Measurements from ENCODE around the gene TBL1XR1.

The TBL1XR1 gene

GRCh38 chr3:176977331-176977730, 220.0 kb downstream of the TBL1XR1 start:
- no peak for TF ChIP-seq POLR2A (IDR thresholded peaks at IDR 0.05; ENCODE audit: low read length)
- no peak for TF ChIP-seq GATA1 (IDR thresholded peaks at IDR 0.05; ENCODE audit: low read depth, low read length)
- DNase-seq = peak; percentile 15 to 55

GRCh38 chr3:176976586-176976985, 220.7 kb downstream of the TBL1XR1 start:
- no peak for DNase-seq
- TF ChIP-seq GATA1 (IDR thresholded peaks at IDR 0.05; ENCODE audit: low read depth, low read length) = no peak
- no peak for TF ChIP-seq POLR2A (IDR thresholded peaks at IDR 0.05; ENCODE audit: low read length)

GRCh38 chr3:176974279-176974678, 223.0 kb downstream of the TBL1XR1 start:
- DNase-seq = no peak
- TF ChIP-seq POLR2A (IDR thresholded peaks at IDR 0.05; ENCODE audit: low read length) (no peak), GATA1 (IDR thresholded peaks at IDR 0.05; ENCODE audit: low read depth, low read length) (no peak)

GRCh38 chr3:176971613-176972174, 225.6 kb downstream of the TBL1XR1 start:
- no peak for DNase-seq
- no peak for TF ChIP-seq GATA1 (IDR thresholded peaks at IDR 0.05; ENCODE audit: low read depth, low read length)
- TF ChIP-seq POLR2A (IDR thresholded peaks at IDR 0.05; ENCODE audit: low read length) = no peak

GRCh38 chr3:176970770-176971169, 226.5 kb downstream of the TBL1XR1 start:
- DNase-seq = no peak
- TF ChIP-seq POLR2A (IDR thresholded peaks at IDR 0.05; ENCODE audit: low read length) (no peak), GATA1 (IDR thresholded peaks at IDR 0.05; ENCODE audit: low read depth, low read length) (no peak)

- no peak for DNase-seq
- no peak for TF ChIP-seq POLR2A (IDR thresholded peaks at IDR 0.05; ENCODE audit: low read length)
- TF ChIP-seq GATA1 (IDR thresholded peaks at IDR 0.05; ENCODE audit: low read depth, low read length) = no peak
Measured at GRCh38 chr3:176969506-176969905, 227.8 kb downstream of the TBL1XR1 start.
